LHCN-M2 (cell line): ENCODE results near the gene TTLL10. TPM values are rescaled to one million over a fixed set of nuclear protein-coding genes. Genes with fewer than 3 reads are reported as not detected.

Source experiments
- DNase-seq: peaks from one replicate; pipeline ENCODE4 v3.0.0-alpha.2; 2012; ENCODE audit warnings: low read depth
- total RNA-seq: library from RNA; depleted of rRNA; stranded (reverse); fragments of >200 nt; gene quantifications from 2 replicates; pipeline ENCODE4 v1.2.3, GENCODE V29; 2014

The TTLL10 gene
- total RNA-seq, 1 experiment from 2014 or later, result not detected

DNA sequence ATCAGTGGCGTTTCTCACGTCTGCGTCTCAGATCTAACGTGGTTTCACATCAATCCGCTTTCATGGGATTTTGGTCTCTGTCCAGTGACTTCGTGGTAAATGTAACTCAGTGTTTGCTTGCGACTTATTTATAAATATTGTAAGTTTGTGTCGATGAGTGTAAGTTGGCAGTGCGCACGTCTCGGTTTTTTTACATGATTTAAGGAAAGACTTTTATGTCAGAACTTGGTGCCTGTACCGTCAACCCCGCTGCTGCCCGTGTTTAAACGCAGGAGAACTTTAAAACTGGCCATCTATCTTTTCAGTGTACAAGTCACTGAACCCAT, 59.9 kb downstream of the TTLL10 start:
- DNase-seq, result no peak

DNA sequence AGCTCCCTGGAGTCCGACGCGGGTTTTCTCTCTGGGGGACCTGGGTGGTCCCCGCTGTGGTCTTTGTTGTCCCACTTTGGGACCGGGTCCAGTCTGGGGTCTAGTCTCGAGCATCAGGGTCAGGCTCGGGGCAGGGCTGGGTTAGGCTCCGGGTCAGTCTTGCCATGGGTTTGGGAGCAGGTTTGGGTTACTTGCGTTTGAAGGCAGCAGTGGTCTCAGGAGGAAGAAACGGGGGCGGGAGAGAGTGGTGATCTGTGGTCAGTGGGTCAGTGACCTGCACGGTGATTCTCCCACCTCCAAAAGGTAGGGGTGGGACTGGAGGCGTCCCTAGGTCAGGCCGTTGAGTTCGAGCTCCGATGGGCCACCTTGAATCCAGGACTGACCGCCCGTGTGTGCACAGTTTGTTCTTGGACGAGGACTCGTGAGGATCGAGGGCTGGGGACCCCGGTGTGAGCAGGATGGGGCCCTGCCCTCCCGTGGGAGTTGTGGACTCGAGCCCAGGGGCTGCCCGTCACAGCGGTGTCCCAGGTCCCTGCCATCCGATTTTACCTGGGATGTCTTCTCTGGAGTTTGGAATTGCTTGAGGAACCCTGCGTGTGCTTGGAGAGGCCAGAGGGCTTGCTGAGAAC, 60.6 kb downstream of the TTLL10 start:
- no peak for DNase-seq

DNA sequence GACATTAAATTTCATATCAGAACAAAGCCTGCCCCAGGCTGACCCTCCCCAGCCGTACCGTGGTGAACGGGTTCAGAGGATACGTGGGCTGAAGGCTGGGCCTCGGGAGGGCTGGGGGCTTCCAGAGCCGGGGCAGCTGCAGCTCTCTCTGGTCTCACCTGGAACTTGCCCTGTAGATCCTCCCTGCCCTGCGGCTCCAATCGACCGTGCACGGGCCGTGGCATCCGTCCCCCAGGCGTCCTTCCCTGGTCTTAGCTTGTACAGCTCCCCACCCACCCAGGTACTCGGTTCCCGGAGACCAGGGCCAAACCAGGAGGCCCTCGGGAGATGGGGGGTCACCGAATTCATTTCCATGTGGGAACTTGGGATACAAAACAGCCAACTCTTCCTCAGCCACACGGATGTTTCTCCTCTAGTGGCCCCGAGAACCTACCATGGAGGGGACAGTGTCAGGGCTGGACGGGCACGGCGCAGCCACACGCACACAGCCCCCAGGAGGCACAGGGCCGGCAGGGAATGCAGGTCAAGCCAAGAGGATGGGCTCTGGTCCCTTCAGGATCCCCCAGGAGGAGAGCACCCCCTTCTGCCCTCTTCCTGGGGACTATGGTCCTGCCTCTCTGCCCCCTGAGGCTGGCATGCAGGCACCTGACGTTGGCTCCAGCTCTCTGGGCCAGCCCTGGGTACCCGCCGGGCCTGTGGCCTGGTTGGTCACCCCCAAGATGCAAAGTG, 61.5 kb downstream of the TTLL10 start:
- DNase-seq, result no peak

DNA sequence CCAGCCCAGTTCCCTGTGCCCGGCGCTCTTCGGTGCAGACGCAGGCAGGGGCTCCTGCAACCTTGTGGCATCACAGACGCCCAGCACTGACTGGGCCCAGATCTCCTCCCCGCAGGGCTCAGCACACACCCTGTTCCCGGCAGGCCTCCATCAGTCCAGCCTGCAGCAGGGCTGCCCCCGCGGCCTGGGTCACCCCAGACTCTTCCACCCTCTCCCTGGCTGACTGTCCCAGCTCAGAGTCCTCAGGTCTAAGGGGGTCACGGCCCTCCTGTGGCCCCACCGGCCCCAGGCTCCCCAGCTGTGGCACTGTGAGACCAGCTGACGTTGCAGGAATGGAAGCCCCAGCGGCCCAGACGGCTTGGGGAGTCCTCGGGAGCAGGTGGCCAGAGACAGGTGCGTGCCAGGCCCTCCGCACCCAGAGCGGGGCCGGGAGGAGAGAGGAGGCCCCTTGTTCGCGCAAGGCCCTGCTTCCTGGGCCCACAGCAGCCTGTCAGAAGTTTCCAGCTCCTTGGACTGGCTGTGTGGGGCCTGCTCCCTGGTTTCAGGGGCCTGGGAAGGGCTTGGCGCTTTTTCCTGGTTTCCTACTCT, 62.6 kb downstream of the TTLL10 start:
- DNase-seq, result no peak

DNA sequence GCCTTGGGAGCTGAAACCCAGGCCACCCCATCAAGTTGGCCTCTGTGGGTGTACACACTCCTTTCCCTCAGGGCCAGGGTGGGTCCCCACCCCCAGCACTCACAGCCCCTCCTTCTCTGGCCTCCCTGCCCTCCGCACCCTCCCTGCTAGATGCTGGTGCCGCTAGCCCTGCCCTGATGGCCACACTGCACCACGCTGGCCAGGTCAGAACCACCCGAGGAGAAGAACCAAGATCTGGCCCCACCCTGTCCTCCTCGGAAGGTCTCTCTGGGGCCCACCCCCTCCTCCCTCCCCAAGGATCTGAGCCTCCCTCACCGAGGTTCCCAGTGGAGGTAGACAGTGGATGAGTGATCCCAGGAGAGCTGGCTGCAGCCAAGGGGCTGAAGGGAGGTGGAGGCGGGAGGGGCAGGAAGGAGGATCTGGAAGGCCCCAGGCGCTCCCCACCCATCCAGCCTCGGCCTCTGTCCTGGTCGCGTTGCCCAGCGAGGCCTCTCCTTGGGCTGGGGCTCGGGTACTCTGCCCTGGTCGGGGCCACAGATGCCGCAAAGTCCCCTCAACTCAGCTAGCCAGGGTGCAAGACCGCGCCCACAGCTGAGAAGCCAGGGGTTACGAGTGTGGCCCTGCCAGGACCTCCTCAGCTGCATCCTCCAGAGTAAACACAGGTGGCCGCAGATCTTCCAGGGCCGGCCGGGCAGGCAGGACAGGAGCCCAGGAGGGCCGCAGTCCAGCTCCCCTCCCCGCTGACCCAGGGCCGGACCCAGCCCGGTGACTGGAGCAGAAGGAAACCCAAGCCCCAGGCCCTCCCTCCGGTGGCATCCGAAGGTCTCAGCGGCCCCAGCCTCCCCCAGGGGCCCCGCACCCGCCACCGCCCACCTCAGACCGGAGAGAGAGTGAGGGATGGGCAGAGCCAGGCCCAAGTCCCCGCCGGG, 63.5 kb downstream of the TTLL10 start:
- no peak for DNase-seq

DNA sequence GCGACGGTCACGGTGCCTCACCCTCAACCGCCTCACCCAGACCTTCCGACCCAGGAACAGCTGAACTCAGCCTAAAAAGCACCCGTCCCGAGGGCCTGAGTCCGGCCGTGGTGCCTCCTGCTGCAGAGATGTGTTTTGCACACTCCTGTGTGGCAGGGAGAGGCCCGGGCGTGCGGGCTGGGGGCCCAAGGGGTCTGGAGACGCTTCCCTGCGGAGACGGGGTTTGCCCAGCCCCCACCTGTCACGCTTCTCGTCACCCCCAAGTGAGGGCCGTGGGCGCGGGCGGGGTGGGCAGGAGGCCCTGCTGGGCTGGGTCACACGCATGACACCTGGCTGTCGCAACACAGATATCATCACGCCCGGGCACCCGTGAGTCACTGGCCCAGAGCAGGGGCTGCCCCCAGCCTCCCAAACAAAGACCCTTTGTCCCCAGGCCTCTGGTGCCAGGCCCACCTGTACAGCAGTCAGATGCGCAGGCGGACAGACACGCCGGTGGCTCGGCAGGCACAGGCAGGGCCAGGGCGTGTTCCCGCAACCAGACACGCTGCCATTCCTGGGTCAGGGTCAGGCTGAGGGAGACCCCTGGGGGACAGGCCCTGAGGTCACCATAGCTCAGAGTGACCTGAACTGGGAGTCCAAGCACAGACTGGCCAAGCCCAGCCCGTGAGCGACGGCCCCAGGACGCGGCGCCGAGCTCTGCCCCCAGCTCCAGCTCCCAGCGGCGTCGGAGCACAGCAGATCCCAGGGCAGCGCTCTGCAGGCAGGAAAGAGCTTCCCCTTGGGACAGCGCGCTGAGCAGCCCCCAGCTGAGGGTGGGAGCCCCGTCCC, 64.4 kb downstream of the TTLL10 start:
- no peak for DNase-seq

DNA sequence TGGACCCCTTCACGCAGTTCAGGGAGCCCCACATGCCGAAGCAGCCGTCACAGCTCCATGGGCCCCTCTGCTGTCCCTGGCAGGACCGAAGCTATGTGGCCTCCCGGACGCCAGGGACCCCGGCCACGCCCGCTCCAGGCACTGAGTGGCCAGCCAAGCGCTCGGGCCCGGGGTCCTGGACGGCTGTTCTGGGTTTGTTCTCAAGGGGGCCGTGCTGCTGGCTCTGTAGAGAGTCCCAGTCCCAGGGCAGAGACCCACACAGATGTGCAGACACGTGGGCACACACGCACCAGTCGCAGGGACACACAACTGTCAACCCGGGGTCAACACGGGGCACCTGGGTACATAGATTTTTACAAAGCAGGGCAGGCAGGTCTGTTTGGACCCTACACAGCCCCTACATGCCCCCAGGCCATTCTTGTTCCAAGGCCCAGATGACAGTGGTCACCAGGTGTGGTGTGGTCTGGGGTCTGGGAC, 65.1 kb downstream of the TTLL10 start:
- no peak for DNase-seq

DNA sequence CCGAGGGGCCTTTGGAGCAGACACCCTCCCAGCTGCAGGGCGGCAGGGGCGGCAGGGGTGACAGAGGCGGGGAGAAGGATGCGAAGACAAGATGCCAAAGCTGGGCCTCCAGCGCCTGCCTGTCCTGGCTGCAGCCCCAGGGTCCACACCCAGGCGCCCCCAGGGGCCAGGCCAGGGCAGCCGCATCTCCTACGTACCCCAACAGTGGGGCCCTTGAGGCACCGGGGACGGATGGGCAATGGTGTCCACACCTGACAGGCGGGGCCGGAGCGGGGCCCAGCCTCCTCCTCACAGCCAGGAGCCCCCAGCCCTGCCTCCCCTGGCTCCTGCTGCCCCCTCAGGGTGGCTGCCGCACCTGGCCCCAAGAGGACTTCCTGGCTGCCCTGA, 65.5 kb downstream of the TTLL10 start:
- no peak for DNase-seq

DNA sequence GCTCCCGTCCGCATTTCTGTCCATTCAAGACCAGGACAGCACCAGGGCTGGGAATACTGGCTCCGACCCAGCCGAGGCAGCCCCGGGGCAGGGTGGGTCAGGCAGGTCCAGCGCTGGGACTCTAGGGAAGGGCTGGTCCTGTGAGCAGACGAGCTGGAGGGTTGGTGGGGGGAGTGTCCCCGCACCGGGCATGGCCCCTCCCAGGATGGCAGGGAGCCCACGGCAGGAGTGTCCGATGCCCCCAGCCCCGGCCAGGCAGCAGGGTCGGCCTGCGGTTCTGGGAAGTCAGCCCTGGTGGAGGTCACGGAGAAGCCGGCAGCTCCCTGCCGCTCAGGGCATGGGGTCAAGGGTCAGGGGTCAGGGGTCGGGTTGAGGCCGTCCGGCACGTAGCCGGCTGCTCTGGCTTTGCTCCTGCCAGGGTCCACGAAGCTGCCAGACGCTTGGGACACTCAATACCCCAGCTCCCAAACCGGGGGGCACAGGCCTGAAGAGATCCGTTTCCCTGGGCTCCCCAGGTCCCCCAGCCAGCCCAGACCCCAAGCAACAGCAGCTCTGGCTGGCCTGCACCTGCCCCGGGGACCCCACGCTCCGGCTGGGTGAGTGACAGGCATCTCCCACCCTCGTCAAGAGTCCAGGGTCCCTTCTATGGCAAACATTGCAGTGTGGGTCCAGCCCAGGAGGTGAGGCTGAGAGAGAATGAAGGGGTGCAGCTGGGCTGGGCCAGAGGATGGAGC, 66.1 kb downstream of the TTLL10 start:
- DNase-seq, result no peak

DNA sequence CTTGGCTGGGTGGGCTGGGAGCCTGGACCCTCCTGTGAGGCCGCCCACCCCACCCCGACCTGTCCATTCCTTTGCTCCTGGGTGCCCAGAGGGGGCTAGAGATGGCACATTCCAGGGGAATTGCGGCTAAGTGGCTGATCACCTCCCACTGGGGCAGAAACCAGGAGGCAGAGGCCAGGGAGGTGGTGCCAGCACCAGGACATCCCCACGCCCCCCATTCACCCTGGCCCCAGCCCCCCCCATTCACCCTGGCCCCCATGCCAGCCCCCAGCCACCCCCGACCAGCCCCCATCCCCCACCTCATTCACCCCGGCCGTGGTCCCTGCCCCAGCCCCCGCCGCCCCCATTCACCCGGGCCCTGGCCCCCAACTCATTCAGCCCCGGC, 66.7 kb downstream of the TTLL10 start:
- no peak for DNase-seq

DNA sequence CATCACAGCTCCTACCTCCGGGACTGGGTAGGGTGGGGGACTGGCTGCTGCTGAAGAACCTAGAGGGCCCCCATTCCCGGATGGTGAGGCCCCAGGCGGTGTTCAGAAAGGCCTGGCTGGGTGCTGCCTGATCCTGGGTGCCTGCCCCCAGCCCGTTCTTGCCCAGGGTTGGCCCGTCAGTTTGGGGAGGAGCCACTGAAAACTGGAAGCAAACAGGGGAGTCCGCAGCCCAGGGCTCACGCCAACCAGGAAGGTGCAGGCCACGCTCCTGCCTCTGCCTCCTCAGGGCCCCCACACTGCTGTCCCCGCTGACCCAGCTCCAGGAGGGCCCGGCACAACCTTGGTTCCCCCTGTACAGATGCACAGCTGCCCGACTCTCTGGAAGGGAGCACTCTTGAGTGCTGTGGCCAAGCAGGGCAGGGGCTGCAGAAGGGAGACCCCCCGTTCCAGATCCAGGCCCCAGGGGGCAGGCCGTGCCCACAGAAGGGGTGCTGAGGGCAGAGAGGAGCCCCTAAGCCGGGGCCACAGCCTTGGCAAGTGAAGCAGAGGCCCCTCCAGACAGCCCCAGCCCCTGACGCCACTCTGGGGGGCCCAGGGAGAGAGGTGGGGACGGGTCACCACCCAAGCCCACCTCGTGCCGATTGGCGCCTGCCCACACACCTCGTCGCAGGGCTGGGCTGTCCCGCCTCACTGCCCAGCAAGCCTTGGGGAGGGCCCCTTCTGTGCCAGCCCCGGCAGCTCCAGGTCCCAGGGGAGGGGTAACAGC, 67.3 kb downstream of the TTLL10 start:
- no peak for DNase-seq

DNA sequence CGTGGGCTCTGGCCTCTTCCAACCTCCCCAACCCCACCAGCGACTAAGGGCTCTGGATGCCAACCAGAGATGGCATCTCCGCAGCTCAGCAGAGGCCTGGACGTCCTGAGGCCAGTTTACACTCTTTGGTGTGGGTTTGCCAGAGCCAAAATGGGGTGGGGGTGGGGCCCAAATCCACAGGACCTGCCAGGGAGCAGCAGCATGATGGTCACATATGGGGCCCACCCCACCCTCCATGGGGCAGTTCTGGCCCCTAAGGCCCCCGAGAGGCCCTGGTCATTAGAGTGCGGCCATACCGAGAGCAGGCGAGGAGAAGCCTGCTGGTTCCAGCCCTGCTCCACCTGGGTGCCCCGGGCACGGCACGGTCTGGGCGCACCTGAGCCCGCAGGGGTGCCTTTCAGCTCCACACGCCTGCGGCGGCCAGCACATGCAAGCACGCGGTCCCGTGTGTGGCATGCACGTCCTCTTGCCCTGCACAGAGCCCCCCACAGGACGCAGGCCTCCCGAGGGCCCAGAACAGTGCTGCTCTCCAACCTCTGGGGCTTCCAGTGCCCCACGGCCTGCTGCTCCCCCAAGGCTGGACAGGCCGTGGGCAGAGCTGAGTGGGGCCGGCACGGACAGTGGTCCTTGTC, 68.0 kb downstream of the TTLL10 start:
- DNase-seq, result no peak

DNA sequence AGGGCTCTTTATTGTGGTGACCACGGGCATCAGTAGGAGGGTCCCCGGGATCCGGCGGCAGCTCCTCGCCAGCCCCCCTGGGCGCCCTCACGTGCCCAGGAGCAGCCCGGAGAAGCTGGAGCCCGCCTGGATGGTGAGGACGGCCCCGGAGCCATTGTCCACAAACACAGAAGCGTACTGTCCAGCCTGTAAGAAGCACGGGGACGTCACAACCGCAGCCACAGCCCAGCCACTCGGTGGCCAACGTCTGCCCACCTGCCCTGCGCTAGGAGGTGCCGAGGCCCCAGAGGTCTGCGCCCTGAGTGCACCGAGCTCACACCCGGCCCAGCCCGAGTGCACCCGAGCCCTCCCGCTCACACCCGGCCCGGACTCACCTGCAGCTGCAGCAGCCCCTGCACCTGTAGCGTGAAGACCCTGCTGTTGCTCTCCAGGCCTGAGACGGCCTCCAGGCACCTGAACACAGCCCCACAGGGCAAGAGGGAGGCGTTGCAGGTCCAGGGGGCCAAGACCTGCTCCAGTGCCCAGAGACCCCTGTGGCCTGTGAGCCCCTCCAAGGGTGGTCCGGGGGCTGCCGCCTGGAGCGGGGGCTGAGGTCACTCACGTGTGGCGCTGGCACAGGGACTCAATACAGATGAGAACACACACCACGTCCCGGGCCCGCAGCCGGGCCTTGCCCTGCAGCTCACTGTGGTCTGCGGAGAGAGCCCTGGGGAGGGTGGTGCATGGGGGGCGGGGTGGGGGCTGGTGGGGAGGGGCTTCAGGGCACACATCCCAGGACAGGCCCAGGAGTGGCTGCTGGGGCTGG, 69.0 kb downstream of the TTLL10 start:
- DNase-seq, result no peak

DNA sequence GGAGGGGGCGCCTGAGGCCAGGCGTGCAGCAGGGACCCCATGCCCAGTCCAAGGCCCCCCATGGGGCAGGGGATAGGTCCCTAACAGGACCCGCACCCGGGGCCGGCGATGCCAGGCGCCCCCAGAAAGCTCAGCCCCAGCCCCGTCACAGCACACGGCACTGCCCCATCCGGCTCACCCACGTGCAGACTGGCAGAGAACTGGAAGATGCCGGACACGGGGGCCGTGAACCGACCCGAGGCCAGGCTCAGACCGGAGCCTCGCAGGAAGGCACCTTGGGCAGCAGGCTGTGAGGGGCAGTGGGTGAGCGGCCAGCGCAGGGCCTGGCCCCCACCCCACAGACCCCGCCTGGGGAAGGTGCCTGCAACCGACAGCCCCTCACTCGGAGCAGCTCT, 69.6 kb downstream of the TTLL10 start:
- DNase-seq, result no peak

DNA sequence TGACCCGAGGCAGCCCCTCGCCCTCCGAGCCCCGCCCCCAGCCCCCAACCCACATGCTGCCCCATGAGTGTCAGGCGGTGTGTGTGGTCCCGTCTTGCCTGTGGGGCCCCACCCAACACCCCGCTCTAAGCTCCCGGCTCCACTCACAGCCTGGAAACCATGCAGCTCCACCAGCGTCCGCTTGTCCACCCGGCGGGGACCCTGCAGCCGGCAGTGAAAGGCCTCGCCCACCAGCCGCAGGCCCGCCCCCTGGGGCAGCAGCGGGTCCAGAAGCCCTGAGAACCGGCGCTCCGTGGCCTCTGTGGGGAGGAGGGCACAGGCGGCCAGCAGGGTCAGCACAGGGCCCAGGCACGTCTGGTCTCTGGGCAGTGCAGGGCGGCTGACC, 70.1 kb downstream of the TTLL10 start:
- DNase-seq, result no peak

DNA sequence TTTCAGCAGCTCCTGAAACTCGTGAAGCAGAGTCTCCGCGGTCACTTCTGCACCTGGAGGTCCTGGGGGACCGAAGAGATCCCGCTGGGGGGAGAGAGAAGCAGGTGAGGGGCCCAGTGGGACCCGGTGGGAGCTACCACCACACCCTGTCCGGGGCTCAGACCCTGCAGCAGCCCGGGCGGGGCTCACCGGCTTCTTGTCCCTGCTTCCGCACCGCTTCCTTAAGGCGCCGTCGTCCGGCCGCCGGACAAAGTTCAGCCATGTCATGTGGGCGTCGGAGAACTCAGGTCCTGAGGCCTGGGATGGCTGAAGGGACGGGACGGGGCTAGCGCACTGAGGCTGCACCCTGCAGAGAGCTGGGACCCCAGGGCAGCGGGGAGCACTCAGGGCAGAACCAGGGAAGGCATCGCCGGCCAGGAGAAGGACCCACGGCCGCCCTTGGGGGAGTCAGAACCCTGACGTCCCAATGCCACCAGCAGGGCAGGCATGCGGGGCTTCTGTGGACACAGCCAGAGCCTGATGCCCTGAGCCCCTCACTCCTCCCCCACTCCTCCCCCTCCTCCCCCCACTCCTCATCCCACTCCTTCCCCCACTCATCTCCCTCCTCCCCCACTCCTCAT, 70.6 kb downstream of the TTLL10 start:
- no peak for DNase-seq

DNA sequence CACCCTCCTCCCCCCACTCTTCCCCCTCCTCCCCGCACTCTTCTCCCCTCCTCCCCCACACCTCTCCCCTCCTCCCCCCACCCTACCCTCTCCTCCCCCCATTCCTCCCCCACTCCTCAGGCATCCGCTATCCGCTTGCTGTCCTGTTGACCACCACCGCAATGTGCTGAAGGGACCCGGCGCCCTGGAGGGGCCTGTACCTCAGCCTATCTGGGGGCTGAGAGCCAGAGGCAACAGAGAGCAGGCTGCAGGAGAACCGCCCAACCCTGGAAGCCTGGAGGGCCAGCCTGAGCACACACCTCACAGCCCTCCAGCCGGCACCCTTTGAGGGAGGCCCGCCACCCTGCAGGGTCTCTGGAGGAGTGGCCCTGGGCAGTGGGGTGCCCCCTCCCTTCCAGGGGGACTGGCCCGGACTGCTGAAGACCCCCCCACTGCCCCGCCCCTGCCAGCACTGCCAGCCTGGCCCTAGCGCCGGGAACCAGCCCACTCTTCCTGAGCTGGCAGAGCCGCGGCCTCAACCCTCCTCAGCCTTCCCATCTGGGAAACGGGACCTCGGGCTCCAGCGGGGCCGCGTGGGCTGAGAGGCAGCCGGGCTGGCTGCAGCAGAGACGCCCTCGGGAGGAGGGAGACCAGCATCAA, 71.6 kb downstream of the TTLL10 start:
- DNase-seq, result no peak
